ENCODE measurements around the gene KSR2.

DNA sequence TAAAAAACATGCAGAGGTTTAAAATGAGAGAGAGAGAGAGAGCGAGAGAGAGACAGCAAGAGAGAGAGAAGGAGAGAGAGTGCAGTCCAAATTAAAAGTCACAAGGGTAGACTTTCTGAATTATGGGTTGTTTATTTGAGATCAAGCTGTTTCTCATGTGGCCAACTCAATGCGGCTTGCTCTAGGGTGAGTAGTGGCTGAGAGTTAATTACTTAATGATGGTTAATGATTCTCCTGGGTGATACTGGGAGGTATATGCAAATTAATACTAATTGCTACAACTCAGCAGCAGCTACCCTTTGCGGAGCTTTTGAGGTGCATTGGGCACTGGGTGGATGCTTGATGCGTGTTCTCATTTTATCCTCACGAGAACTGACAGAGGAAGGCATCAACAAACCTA is 485.3 kb downstream of the KSR2 start:
- TF ChIP-seq CTCF (IDR thresholded peaks at IDR 0.05; ENCODE audit: low read length) (no peak), EZH2 (IDR thresholded peaks at IDR 0.05; ENCODE audit: borderline replicate concordance, low read length) (no peak)
